Liver (tissue), 3 donors: ENCODE measurements around the gene KIF22.
A peak's percentile ranks its signal among the peaks of the same experiment; 100 is the strongest.

Source experiments
- TAF1 ChIP-seq: conservative IDR thresholded peaks from 2 replicates; pipeline ENCODE4 v1.6.1; 2016; ENCODE audit warnings: antibody characterized with exemption, mild to moderate bottlenecking
- YY1 ChIP-seq: IDR thresholded peaks from 2 replicates; pipeline ENCODE4 v1.6.1; 2016; ENCODE audit warnings: antibody characterized with exemption, mild to moderate bottlenecking
- TF ChIP-seq, protein P1 (sequence below): fragments of 150-350 bp; IDR thresholded peaks from 2 replicates; pipeline ENCODE4 v1.5.1; 2017; ENCODE audit warnings: improper control_type of control experiment, low read depth, low read length; ENCODE audit not compliant: missing input control
- TF ChIP-seq, protein P2 (sequence below): IDR thresholded peaks from 2 replicates; pipeline ENCODE4 v1.6.1; 2016; ENCODE audit warnings: antibody characterized with exemption, mild to moderate bottlenecking
- donor health status: healthy.
- donor health status: healthy.

DNA sequence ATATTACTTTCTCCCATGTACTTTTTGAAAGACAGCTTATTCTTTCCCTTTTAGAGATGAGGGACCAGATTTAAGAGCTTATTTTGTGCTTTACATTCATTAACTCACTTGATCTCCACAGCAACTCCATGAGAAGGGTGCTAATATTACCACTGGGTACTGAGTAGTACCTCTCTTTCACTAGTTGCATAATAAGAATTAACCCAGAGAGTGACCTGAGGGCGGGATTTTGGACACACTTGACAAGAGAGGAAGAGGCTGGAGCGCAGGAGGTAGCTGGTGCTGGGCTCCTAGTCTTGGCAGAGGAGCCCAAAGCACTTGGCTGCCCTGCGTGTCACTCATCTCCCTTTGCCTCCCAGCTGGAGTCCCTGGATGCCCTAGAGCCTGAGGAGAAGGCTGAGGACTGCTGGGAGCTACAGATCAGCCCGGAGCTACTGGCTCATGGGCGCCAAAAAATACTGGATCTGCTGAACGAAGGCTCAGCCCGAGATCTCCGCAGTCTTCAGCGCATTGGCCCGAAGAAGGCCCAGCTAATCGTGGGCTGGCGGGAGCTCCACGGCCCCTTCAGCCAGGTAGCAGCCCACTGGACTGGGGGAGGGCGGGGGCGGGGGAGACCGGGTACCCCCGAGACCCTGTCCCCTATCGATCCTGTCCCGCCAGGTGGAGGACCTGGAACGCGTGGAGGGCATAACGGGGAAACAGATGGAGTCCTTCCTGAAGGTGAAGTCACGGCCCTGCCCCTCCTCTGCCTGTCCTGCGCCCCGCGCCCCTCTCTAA, 14.1 kb downstream of the KIF22 start:
- TF ChIP-seq, protein P1, sequence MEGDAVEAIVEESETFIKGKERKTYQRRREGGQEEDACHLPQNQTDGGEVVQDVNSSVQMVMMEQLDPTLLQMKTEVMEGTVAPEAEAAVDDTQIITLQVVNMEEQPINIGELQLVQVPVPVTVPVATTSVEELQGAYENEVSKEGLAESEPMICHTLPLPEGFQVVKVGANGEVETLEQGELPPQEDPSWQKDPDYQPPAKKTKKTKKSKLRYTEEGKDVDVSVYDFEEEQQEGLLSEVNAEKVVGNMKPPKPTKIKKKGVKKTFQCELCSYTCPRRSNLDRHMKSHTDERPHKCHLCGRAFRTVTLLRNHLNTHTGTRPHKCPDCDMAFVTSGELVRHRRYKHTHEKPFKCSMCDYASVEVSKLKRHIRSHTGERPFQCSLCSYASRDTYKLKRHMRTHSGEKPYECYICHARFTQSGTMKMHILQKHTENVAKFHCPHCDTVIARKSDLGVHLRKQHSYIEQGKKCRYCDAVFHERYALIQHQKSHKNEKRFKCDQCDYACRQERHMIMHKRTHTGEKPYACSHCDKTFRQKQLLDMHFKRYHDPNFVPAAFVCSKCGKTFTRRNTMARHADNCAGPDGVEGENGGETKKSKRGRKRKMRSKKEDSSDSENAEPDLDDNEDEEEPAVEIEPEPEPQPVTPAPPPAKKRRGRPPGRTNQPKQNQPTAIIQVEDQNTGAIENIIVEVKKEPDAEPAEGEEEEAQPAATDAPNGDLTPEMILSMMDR = no peak
- TF ChIP-seq YY1 (no peak), TAF1 (peak; percentile 25)
- TF ChIP-seq, protein P2, sequence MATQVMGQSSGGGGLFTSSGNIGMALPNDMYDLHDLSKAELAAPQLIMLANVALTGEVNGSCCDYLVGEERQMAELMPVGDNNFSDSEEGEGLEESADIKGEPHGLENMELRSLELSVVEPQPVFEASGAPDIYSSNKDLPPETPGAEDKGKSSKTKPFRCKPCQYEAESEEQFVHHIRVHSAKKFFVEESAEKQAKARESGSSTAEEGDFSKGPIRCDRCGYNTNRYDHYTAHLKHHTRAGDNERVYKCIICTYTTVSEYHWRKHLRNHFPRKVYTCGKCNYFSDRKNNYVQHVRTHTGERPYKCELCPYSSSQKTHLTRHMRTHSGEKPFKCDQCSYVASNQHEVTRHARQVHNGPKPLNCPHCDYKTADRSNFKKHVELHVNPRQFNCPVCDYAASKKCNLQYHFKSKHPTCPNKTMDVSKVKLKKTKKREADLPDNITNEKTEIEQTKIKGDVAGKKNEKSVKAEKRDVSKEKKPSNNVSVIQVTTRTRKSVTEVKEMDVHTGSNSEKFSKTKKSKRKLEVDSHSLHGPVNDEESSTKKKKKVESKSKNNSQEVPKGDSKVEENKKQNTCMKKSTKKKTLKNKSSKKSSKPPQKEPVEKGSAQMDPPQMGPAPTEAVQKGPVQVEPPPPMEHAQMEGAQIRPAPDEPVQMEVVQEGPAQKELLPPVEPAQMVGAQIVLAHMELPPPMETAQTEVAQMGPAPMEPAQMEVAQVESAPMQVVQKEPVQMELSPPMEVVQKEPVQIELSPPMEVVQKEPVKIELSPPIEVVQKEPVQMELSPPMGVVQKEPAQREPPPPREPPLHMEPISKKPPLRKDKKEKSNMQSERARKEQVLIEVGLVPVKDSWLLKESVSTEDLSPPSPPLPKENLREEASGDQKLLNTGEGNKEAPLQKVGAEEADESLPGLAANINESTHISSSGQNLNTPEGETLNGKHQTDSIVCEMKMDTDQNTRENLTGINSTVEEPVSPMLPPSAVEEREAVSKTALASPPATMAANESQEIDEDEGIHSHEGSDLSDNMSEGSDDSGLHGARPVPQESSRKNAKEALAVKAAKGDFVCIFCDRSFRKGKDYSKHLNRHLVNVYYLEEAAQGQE = no peak
